ENCODE data around the gene NRG3.
"Not testable (repeated sequence)": the region's sequence is repeated elsewhere in the genome, so short reads cannot be mapped to it uniquely, and the experiment has no call there.

The NRG3 gene

GRCh38 chr10:81961451-81962184, 86.6 kb downstream of the NRG3 start:
- DNase-seq (ENCODE audit: low spot score) = no peak

- DNase-seq (ENCODE audit: low spot score) = no peak
These were observed 88.6 kb downstream of the NRG3 start for GRCh38 chr10:81963606-81964005.

GRCh38 chr10:81967716-81968115, 92.7 kb downstream of the NRG3 start:
- DNase-seq (ENCODE audit: low spot score) = no peak

- DNase-seq (ENCODE audit: low spot score) = no peak
These were observed 94.1 kb downstream of the NRG3 start for GRCh38 chr10:81969136-81969535.

- no peak for DNase-seq (ENCODE audit: low spot score)
These were observed 103.2 kb downstream of the NRG3 start for GRCh38 chr10:81978238-81978637.

GRCh38 chr10:81981724-81982123, 106.7 kb downstream of the NRG3 start:
- no peak for DNase-seq (ENCODE audit: low spot score)

GRCh38 chr10:81984428-81984827, 109.4 kb downstream of the NRG3 start:
- DNase-seq (ENCODE audit: low spot score) = no peak

GRCh38 chr10:81995254-81995653, 120.3 kb downstream of the NRG3 start:
- DNase-seq (ENCODE audit: low spot score) = no peak

- DNase-seq (ENCODE audit: low spot score) = no peak
These were observed 121.9 kb downstream of the NRG3 start for GRCh38 chr10:81996927-81997326.

- no peak for DNase-seq (ENCODE audit: low spot score)
These were observed 146.0 kb downstream of the NRG3 start for GRCh38 chr10:82020999-82021398.

GRCh38 chr10:82027711-82028110, 152.7 kb downstream of the NRG3 start:
- DNase-seq (ENCODE audit: low spot score) = no peak

- no peak for DNase-seq (ENCODE audit: low spot score)
These were observed 162.1 kb downstream of the NRG3 start for GRCh38 chr10:82037076-82037475.

- no peak for DNase-seq (ENCODE audit: low spot score)
These were observed 163.6 kb downstream of the NRG3 start for GRCh38 chr10:82038587-82038986.

- DNase-seq (ENCODE audit: low spot score) = no peak
These were observed 165.3 kb downstream of the NRG3 start for GRCh38 chr10:82040336-82040735.

- no peak for DNase-seq (ENCODE audit: low spot score)
These were observed 166.0 kb downstream of the NRG3 start for GRCh38 chr10:82041018-82041417.

- no peak for DNase-seq (ENCODE audit: low spot score)
These were observed 181.4 kb downstream of the NRG3 start for GRCh38 chr10:82056391-82056790.

- not testable (repeated sequence) for DNase-seq (ENCODE audit: low spot score)
These were observed 192.2 kb downstream of the NRG3 start for GRCh38 chr10:82067192-82067591.

GRCh38 chr10:82068501-82068900, 193.5 kb downstream of the NRG3 start:
- no peak for DNase-seq (ENCODE audit: low spot score)

- DNase-seq (ENCODE audit: low spot score) = no peak
These were observed 196.2 kb downstream of the NRG3 start for GRCh38 chr10:82071231-82071630.

- DNase-seq (ENCODE audit: low spot score) = no peak
These were observed 197.1 kb downstream of the NRG3 start for GRCh38 chr10:82072124-82072523.

- DNase-seq (ENCODE audit: low spot score) = no peak
These were observed 200.6 kb downstream of the NRG3 start for GRCh38 chr10:82075605-82076004.

GRCh38 chr10:82084496-82084895, 209.5 kb downstream of the NRG3 start:
- no peak for DNase-seq (ENCODE audit: low spot score)

GRCh38 chr10:82084904-82085303, 209.9 kb downstream of the NRG3 start:
- DNase-seq (ENCODE audit: low spot score) = no peak

- DNase-seq (ENCODE audit: low spot score) = no peak
These were observed 214.3 kb downstream of the NRG3 start for GRCh38 chr10:82089327-82089726.
